HepG2 (cell line): ENCODE results near the gene LAMA5. TPM values are rescaled to one million over a fixed set of nuclear protein-coding genes. Genes with fewer than 3 reads are reported as not detected.

Source experiments
- AHDC1 ChIP-seq: sonication (generic); formaldehyde crosslinking; IDR thresholded peaks from 2 replicates; pipeline ENCODE4 v1.5.1; 2020; ENCODE audit warnings: mild to moderate bottlenecking, missing genetic modification reagents, borderline replicate concordance
- ARNT2 ChIP-seq: sonication (generic); formaldehyde crosslinking; IDR thresholded peaks from 2 replicates; pipeline ENCODE4 v1.8.0; 2022; ENCODE audit warnings: mild to moderate bottlenecking, low read depth, missing genetic modification reagents, moderate library complexity
- EEA1 ChIP-seq: sonication (generic); formaldehyde crosslinking; IDR thresholded peaks from 2 replicates; pipeline ENCODE4 v1.5.1; 2020; ENCODE audit warnings: mild to moderate bottlenecking, missing genetic modification reagents, borderline replicate concordance
- GFI1 ChIP-seq: sonication (generic); formaldehyde crosslinking; IDR thresholded peaks from 2 replicates; pipeline ENCODE4 v1.5.0; 2020; ENCODE audit warnings: missing genetic modification reagents, mild to moderate bottlenecking, borderline replicate concordance
- HOXA7 ChIP-seq: sonication (generic); formaldehyde crosslinking; IDR thresholded peaks from 2 replicates; pipeline ENCODE4 v1.8.1; 2022; ENCODE audit warnings: mild to moderate bottlenecking, missing genetic modification reagents, moderate library complexity
- NKX3-1 ChIP-seq: sonication (generic); formaldehyde crosslinking; IDR thresholded peaks from 2 replicates; pipeline ENCODE4 v1.5.0; 2020; ENCODE audit warnings: missing genetic modification reagents
- NR2F2 ChIP-seq: IDR thresholded peaks from 2 replicates; pipeline ENCODE4 v1.6.1; 2012; ENCODE audit warnings: low read depth, inconsistent platforms, borderline replicate concordance
- RNF2 ChIP-seq: fragments of 450-650 bp; conservative IDR thresholded peaks from 2 replicates; pipeline ENCODE4 v1.6.1; 2016; ENCODE audit warnings: low read depth
- SIX4 ChIP-seq: sonication (generic); formaldehyde crosslinking; IDR thresholded peaks from 2 replicates; pipeline ENCODE4 v1.4.0; 2020; ENCODE audit warnings: missing genetic modification reagents
- SP5 ChIP-seq: IDR thresholded peaks from 2 replicates; pipeline ENCODE4 v1.6.1; 2016; ENCODE audit warnings: low read depth, borderline replicate concordance
- SRSF4 ChIP-seq: fragments of 200-400 bp; formaldehyde crosslinking; IDR thresholded peaks from one replicate; pipeline ENCODE4 v1.6.1; 2018; ENCODE audit warnings: mild to moderate bottlenecking, low read depth, low read length, moderate library complexity; ENCODE audit not compliant: poor library complexity, severe bottlenecking
- THAP7 ChIP-seq: sonication (generic); formaldehyde crosslinking; IDR thresholded peaks from 2 replicates; pipeline ENCODE4 v1.8.1; 2023; ENCODE audit warnings: mild to moderate bottlenecking, missing genetic modification reagents
- TMF1 ChIP-seq: sonication (generic); formaldehyde crosslinking; IDR thresholded peaks from 2 replicates; pipeline ENCODE4 v1.8.1; 2022; ENCODE audit warnings: low read depth, missing genetic modification reagents
- ZBTB1 ChIP-seq: sonication (generic); formaldehyde crosslinking; IDR thresholded peaks from 2 replicates; pipeline ENCODE4 v1.4.0; 2020; ENCODE audit warnings: missing genetic modification reagents, borderline replicate concordance
- ZBTB42 ChIP-seq: sonication (generic); formaldehyde crosslinking; IDR thresholded peaks from 2 replicates; pipeline ENCODE4 v1.5.0; 2020; ENCODE audit warnings: mild to moderate bottlenecking, missing genetic modification reagents
- ZFP37 ChIP-seq: sonication (generic); formaldehyde crosslinking; IDR thresholded peaks from 2 replicates; pipeline ENCODE4 v1.4.0; 2020; ENCODE audit warnings: missing genetic modification reagents, borderline replicate concordance
- ZNF224 ChIP-seq: sonication (generic); formaldehyde crosslinking; IDR thresholded peaks from 2 replicates; pipeline ENCODE4 v1.5.0; 2020; ENCODE audit warnings: mild to moderate bottlenecking, missing genetic modification reagents
- ZNF710 ChIP-seq: sonication (generic); formaldehyde crosslinking; IDR thresholded peaks from 2 replicates; pipeline ENCODE4 v1.5.0; 2020; ENCODE audit warnings: mild to moderate bottlenecking, missing genetic modification reagents, borderline replicate concordance
- ZNF775 ChIP-seq: sonication (generic); formaldehyde crosslinking; IDR thresholded peaks from 2 replicates; pipeline ENCODE4 v1.4.0; 2020; ENCODE audit warnings: missing genetic modification reagents, mild to moderate bottlenecking, moderate library complexity, borderline replicate concordance
- ZSCAN25 ChIP-seq: sonication (generic); formaldehyde crosslinking; IDR thresholded peaks from 2 replicates; pipeline ENCODE4 v1.8.0; 2022; ENCODE audit warnings: mild to moderate bottlenecking, missing genetic modification reagents
- polyA plus RNA-seq, 8 experiments: library from polyadenylated mRNA; depleted of rRNA in 3 of 8; stranded (reverse) in 7 of 8; unstranded in 1 of 8; fragments of >200 nt; fragmentation: Illumina TruSeq in 4 of 8; extraction: Trizol in 4 of 8; gene quantifications; 2 replicates each; pipeline versions ENCODE4 v1.2.1 to v1.2.3, GENCODE V29; 2011 to 2016; ENCODE audit warnings: low read depth in 4 of 8, missing spikeins in 1 of 8, mixed read lengths in 1 of 8; ENCODE audit not compliant: insufficient read depth in 1 of 8
- total RNA-seq, 5 experiments: library from RNA; depleted of rRNA; stranded (reverse); fragments of >200 nt; fragmentation: Illumina TruSeq; extraction: Trizol; gene quantifications; 2 replicates each; pipeline ENCODE4 v1.2.3, GENCODE V29; 2016; ENCODE audit warnings: low read depth in 1 of 5

Gene LAMA5
- total and polyA plus RNA-seq, 2 of the 13 experiments (the other 11 are each of a cell fraction or from before 2014, with no cell fraction given), result 21.0 to 44.7 TPM

GRCh38 chr20:62301773-62302340, 65.3 kb downstream of the LAMA5 start (continued):
- no peak for TF ChIP-seq THAP7 (CRISPR knock-in tag)
- TF ChIP-seq ZNF710, result 0 out of 2 replicates have a peak, but pooled peaks have one; percentile 39
- TF ChIP-seq NR2F2, result peak; percentile 59; the same call in 1 of the 2 replicates
- peak; percentile 78; the same call in 1 of the 2 replicates for TF ChIP-seq ZFP37 (CRISPR knock-in tag)
- TF ChIP-seq GFI1 (CRISPR knock-in tag), result peak; percentile 50; the same call in 1 of the 2 replicates
- peak; percentile 79 for TF ChIP-seq ARNT2 (CRISPR knock-in tag)
- peak; percentile 63 for TF ChIP-seq SIX4
- TF ChIP-seq SP5, result peak; percentile 76; the same call in 1 of the 2 replicates
- no peak for TF ChIP-seq EEA1 (CRISPR knock-in tag)
- TF ChIP-seq ZNF224 (CRISPR knock-in tag), result no peak; the same call in 1 of the 2 replicates
- TF ChIP-seq ZBTB42 (CRISPR knock-in tag), result no peak
- no peak for TF ChIP-seq HOXA7
- peak; percentile 100 for TF ChIP-seq ZSCAN25 (CRISPR knock-in tag)
- TF ChIP-seq NKX3-1, result peak; percentile 84; the same call in 1 of the 2 replicates
- no peak for TF ChIP-seq RNF2
- TF ChIP-seq ZNF775 (CRISPR knock-in tag), result 0 out of 2 replicates have a peak, but pooled peaks have one; percentile 69
- TF ChIP-seq SRSF4, result no peak
- peak; percentile 64; the same call in 1 of the 2 replicates for TF ChIP-seq AHDC1 (CRISPR knock-in tag)
- no peak for TF ChIP-seq ZBTB1 (CRISPR knock-in tag)
- no peak for TF ChIP-seq TMF1 (CRISPR knock-in tag)
